Gastroesophageal sphincter (tissue), 3 donors: ENCODE data around the gene EXD3.

Experiments
- CTCF ChIP-seq, 4 experiments: fragments of 200-600 bp in 2 of 4; fragments of 450-650 bp in 2 of 4; sonication (generic) in 1 of 4; IDR thresholded peaks; one replicate each; pipeline ENCODE4 v1.5.1; 2017 to 2019; ENCODE audit warnings: antibody characterized with exemption in 4 of 4, mild to moderate bottlenecking in 2 of 4, moderate library complexity in 2 of 4
- POLR2A ChIP-seq, 2 donors: fragments of 450-650 bp; IDR thresholded peaks; one replicate each; pipeline ENCODE4 v1.6.1; 2017; ENCODE audit warnings: antibody characterized with exemption in 2 of 2, mild to moderate bottlenecking in 2 of 2, moderate library complexity in 1 of 2
- POLR2AphosphoS5 ChIP-seq: sonication (generic); formaldehyde crosslinking; IDR thresholded peaks from one replicate; pipeline ENCODE4 v1.6.1; 2017; ENCODE audit warnings: antibody characterized with exemption

- TF ChIP-seq POLR2A (IDR thresholded peaks at IDR 0.05) (no peak), CTCF (IDR thresholded peaks at IDR 0.05) (no peak), POLR2AphosphoS5 (no peak)
Measured at GRCh38 chr9:137460363-137461315, 37.7 kb upstream of the EXD3 start.
